T-helper 22 cell (primary cell): ENCODE results near the gene TSPO.
"Not testable (repeated sequence)": the region's sequence is repeated elsewhere in the genome, so short reads cannot be mapped to it uniquely, and the experiment has no call there.

Source experiments
- DNase-seq: peaks from one replicate; pipeline ENCODE4 v3.0.0-alpha.2; 2020; ENCODE audit warnings: low read depth

TSPO gene

DNA sequence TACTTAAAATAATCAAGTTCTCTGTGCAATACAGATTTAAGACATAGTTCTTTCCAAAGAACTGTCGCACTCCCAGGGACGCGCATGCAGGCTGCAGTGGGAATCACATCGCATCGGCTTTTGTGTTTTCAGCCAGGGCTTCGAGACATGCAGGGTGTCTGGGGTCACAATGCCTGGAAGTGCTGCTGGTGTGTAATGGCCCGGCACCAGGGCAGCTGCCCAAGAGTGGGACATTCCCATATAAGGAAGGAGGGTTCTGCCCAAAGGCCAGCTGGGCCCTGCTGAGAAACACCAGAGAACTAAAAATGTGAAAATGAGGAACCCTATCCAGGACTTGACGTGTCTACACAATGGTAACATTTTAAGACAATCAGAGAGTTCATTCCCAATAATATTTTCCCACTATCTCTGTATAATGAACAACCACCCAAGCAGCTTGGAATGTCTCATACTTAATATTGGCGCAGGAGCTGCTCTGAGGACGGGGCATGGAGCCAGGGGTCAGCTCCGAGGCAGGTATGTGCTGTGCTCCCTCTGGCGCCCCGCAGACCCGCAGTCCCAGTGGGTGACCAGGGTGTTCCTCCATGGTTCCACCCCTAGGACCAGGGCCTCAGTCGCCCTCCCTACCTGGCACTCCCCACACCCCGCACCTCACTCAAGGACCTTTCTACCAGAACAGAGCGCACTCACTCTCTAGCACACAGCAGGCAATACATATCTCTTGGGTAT lies 19.4 kb upstream of the TSPO start:
- DNase-seq: no peak

DNA sequence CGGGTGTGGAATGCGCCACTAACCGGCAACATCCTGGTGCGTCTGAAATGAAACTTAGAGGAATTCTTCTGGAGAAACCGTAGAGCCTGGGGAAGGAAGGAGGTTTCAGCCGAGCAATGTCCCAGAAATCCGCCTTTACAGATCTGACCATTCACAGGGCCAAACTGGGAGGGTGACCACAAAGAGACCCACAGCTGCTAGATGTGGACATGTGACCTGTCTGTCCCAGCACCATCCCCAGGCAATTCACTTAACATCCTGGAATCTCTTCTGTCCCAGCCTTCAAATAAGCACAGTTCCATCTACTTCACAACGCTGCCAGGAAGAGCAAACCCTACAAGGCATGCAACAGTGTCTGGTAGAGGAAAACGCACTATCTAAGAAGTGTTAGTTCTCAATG lies 18.0 kb upstream of the TSPO start:
- no peak for DNase-seq

DNA sequence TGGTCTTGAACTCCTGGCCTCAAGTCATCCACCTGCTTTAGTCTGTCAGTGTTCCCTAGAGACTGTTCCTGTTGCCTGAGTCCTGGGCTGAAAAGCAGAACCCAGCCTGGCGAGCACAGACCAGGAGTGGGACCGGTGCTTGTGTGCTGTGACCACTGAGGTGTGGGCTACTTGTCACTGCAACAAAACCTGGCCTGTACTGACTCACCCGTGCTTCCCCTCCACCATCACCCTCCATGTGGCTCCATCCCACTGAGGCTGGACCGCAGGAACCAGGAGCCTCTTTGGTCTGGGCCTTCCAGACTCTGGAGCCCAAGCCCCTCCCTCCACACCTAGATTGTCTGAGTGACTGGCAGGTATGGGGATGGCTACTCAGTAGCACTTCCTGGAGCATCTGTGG lies 16.8 kb upstream of the TSPO start:
- DNase-seq: no peak

DNA sequence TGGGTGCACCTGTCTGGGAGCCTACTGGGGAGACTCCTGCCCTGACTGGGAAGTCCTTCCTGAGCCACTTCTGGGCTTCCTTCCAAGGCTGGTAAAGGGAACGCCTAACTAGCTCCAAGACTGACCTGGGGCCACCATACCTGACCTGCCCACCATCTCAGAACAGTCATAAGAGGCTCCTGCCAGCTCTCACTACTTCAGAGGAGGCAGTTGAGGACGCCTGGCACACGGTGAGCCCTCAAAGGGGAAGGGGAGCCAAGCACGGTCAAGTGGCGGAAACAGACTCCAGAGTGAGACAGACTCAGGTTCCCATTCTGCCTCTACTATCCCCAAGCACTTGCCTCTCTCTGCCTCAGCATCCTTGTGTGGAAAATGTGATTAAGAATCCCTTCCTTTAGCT lies 15.8 kb upstream of the TSPO start:
- no peak for DNase-seq

DNA sequence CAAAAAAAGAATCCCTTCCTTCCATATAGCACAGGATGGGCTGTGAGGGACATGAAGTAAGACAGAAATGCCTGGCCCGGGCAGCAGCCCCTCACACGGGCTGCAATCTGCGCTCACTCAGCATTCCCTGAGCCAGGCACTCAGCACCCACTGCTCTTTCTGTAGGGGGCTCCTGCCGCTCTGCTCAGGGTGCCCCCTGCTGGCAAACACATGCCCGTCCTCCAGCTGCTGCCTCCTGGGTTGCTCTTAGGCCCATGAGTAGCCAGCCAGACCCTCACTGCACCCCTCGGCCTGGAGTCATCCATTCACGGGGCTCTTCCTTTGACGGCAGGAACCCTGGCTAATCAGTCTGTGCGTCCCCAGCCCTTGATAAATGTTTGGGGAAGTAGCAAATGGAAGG lies 15.1 kb upstream of the TSPO start:
- no peak for DNase-seq

DNA sequence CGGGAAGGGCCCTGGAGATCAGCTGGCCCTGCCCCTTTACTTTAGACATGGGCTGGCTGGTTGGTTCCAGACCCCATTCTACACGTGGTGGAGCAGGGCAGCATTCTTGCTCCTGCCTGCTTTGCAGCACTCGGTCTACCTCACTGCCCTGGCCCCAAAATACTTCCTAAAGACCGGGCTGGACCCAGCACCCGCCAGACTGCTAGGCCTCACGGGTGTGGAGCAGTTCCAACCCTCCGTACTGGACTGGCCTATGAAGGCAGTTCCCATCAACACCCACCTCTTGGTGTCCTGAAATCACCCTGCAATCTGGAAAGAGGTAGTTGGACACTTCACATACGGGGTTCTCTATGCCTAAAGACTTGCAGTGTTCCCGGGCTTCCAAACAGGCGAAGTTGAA lies 14.6 kb upstream of the TSPO start:
- DNase-seq: no peak

DNA sequence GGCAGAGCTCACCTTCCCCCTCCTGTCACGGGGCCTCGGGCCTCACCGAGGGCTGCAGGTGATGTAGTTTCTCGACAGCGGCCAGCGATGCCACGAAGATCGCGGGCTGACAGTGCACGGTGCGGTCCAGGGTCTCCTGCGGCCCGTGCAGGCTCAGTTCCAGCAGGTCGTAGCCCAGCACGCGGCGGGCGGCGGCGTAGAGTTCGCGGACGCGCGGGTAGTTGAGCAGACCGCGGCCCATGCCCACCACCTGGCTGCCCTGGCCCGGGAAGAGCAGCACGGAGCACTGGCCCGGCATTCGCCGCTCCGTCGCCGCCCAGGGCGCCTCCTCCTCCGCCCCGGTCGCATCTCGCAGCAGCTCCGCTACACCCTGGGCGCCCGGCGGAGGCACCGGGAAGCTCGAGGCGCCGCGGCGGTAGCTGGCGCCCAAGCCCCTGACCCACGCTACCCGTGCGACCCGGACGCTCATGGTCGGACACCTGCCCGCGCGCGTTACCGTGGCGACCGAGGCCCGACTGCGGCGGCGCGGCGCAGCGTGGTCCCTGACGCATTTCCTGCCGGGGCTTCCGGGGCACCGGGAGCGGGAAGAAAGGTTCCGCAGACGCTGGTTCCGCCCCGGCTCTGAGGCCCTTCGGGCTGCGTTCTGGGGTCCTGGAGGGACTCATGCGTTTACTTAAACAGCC lies 8.3 kb upstream of the TSPO start, which contains the start of gene MCAT:
Gene MCAT (minus strand): TSS at position 519 of the 683 bp plus-strand sequence. CDS start 50 bp downstream, at position 469.
- DNase-seq: peak; percentile 61

DNA sequence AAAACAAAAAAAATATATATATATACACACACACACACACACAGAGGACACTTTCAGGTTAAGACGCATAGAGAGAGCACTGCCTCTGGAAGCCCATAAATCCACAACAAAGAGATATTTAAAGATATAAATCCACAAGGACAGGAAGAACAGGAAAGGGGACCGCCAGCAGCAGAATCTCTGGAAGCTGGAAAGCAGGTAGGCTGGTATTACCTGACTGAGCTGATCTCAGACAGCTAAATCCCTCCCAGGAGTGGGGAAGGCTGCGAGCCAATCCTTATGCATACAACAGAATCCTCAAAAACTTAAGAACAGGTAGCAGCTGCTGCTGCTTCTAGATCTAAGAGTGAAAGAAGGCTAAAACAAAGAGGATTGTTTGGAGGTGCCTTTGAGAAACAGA lies 6.4 kb upstream of the TSPO start:
- DNase-seq: no peak

DNA sequence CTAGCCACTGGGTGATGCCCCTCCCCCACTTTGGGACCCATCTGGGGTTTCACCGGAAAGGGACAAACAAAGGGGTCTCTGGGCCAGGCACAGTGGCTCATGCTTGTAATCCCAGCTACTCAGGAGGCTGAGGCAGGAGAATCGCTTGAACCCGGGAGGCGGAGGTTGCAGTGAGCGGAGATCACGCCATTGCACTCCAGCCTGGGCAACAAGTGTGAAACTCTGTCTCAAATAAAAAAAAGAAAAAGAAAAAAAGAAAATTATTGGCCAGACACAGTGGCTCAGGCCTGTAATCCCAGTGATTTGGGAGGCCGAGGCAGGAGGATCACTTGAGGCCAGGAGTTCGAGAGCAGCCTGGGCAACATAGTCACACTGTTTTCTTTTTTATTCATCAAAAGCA lies 6.0 kb upstream of the TSPO start:
- DNase-seq: not testable (repeated sequence)

DNA sequence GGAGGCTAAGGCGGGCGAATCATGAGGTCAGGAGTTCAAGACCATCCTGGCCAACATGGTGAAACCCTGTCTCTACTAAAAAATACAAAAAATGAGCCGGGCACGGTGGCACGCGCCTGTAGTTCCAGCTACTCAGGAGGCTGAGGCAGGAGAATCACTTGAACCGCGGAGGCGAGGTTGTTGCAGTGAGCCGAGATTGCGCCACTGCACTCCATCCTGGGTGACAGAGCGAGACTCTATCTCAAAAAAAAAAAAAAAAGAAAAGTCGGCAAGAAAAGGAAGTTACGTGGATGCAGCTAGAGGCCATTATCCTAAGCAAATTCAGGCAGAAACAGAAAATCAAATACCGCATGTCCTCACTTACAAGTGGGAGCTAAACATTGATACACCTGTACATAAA lies 5.0 kb upstream of the TSPO start:
- not testable (repeated sequence) for DNase-seq

DNA sequence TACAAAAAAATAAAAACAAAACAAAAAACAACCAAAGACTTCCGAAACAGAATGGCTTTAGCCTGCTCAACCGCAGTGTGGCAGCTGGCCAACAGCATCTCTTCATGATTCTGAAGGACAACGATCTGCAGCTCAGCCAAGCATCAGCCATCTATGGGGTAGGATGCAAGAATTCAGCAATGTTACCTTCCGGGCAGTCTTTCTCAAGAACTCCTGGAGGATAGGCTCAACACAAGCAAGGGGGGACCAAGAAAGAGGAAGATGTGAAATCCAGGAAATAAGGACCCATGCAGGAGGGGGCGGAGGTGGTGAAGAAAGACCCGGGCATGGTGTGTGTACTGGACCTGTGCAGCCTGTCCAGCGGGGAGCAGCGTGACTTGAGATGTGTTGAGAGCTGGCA lies 3.5 kb upstream of the TSPO start:
- DNase-seq: no peak

DNA sequence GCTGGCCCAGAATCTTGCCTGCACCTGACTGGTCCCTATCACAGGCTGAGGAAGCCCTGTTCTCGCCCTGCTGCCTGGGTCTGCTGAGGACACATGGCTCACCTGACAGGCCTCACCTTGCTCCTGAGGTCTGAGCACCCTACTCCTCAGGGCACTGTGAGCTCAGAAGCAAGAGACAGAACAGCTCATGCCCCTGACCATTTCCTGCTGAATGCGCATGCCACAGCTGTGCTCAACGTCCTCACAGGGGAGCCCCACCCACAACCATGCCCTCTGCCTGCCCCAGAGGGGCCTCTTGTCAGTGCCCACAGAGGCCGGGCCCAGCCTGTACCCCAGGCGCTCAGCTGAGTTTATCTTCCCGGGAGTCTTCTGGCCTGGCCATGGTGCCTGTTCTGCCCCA lies 2.8 kb upstream of the TSPO start:
- no peak for DNase-seq

DNA sequence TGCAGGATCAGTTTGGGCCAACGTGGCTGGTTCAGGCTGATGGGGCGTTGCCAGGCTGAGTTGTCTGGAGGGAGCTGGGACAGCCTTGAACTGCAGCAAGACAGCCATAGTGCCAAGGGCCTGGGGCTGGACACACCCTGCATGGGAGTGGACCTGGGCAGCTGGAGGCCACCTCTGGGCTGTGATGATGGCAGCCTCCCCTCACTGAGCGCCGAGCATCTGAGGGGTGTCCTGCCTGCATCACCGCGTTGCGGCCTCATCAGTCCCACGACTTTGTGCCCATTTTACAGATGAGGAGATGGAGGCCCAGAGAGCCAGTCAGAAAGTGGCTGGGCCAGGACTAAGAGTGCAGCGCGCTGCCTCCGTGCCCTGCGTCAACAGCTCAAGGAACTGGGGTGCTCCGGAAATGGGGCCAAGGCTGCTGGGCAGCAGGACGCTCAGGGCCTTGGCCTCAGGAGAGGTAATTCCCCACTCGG lies 590 bp upstream of the TSPO start:
- no peak for DNase-seq

DNA sequence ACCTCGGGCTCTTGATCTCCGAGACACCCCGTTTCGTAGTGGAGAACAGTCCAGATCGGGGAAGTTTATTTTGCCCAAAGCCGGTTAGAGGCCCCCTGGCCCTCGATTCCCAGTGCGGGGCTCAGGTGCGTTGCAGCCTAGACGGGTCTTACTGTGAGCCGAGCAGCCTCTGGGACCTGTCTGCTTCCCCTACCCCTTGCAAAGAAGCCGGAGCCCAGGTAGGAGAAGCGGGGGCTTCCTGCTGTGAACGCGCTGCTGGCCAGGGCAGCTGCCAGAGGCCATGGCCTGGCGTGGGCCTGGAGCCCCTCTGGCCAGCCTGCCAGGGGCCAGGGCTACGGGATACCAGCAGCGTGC lies 621 bp downstream of the TSPO start:
- no peak for DNase-seq

DNA sequence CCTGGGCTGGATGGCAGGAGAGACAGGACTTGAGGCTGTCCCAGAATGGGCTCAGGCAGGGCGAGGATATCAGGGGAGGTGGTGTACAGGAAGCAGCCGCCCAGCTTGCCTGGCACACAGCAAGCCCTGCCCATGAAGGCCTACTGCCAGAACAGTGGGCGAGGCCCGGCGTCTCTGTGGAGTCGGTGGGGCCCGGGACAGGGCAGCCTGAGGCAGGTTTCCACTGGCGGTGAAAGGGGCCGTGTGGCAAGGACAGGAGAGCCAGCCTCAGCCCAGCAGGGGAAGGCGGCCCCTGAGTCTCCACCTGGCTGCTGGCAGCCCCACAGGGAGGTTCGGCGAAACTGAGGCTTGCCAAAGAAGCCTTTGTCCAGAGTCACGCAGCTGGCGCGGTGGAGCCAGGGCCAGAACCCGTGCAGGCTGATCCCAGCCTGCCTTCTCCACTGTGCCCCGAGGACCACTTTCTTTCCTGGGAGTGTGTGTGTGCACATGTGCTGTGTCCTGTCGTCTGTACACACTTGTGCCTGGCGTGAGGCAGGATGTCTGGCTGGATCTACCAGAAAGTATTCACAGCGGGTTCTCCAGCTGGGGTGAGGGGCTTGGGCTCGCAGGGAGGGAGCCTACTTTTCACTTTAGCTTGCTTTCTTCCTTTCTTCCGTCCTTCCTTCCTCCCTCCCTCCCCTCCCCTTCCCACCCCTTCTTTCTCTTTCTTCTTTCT lies 1.2 kb downstream of the TSPO start:
- peak; percentile 35 for DNase-seq

DNA sequence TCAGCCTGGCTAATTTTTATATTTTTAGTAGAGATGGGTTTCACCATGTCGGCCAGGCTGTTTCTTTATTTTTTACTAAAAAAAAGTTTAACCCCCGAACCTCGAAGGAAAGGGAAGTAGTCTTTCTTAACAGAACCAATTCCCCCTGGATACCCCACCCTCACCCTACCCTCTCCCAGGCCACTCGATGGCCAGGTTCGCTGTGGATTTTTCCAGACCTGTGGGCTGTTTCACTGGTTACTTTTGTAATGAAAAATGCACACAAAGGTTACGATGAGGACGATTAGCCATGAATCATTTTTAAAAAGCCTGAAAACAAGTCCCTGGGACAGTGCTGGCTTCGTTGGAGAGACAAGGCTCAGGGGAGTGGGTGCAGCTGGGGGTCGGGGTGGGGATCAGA lies 2.5 kb downstream of the TSPO start:
- no peak for DNase-seq

DNA sequence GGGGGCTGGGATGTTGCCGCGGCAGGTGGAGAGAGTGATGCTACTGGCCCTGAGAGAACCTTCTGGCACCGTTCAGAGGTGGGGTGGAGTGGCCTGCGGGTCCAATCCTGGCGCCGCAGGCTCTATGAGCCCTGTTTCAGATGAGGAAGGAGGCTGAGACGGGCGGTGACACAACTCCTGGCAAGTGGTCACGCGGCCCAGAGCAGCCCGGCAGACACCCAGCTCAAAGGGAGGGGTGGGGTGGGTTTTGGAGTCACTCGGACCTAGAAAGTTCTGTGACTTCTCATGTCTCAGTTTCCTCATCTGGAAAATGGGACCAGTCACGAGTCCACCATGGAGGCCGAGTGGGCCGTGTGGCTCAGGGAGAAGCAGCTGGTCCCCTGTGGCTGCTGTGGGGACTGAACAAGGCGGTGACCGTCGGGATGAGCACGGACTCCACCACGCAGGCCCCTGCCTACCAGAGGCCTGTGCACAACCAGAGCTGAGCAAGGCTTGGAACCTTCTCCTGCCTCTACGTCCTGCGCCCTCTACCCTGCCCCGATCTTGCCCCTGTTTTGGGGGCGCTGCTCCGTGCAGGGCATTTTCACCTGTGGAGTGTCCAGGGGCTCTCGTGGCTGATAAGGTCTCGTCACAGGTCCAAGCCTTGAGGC lies 3.7 kb downstream of the TSPO start:
- no peak for DNase-seq

DNA sequence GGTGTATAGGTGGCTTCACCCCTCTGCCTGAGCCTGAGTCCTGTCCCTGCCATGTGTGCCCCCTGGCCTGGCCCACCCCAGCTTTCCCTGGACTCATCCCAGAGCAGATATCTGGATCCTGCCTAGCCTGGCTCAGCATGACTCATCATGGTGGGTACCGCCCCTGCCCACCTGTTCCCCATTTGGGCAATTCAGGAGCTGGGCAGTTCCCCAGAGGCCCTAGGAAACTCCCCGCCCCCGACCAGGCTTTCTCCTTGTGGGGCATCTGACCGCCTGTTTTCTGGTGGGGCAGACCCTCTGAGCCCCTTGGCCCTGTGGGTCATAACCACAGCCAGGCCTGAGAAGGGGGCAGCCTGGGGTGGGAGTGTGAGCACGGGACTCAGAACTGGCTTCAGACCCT lies 4.4 kb downstream of the TSPO start:
- DNase-seq: no peak

DNA sequence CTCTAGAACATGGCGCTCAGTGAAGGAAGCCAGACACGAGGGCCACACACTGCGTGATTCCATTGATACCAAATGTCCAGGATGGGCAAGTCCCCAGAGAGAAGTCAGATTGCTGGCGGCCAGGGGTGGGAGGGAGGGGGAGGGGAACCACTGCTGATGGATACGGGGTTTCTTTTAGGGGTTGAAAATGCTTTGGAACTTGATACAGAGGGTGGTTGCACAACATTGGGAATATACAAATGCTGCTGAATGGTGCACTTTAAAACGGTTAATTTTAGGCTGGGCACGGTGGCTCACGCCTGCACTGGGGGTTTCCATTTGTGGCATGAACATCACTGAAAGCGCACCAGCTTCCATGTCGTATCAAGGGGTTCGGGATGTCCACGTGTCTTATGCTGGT lies 5.1 kb downstream of the TSPO start:
- no peak for DNase-seq

DNA sequence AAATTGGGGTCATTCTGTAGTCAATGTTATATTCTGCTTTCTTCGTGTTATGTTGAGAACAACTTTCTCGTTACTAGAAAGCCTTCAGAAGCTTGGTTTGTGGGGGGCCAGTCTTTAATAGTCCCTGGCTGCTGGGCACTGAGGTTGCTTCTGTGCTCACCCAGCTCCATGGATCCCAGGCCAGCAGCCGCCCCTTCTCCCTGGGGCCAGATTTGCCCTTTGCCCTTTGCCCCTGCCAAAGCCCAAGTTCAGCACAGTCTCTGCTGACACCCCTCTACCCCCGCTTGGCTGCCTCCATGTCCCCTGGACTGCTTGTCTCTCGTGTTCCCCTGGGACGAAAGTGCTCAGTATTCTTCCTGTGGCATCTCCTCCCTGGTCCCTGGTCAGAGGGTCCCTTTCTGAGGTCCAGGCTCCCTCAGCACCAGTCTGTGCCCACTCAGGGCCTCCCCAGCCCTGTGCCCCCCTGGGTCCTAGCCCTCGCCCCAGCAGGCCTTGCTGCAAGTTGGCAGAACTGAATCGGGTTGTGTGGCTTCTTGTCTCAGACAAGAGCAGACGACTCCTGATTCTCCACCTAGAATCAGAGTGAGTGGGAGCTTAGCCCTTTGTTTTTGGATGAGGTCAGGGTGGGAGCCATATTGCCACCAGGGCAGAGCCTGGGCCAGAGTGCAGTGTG lies 6.7 kb downstream of the TSPO start:
- no peak for DNase-seq

DNA sequence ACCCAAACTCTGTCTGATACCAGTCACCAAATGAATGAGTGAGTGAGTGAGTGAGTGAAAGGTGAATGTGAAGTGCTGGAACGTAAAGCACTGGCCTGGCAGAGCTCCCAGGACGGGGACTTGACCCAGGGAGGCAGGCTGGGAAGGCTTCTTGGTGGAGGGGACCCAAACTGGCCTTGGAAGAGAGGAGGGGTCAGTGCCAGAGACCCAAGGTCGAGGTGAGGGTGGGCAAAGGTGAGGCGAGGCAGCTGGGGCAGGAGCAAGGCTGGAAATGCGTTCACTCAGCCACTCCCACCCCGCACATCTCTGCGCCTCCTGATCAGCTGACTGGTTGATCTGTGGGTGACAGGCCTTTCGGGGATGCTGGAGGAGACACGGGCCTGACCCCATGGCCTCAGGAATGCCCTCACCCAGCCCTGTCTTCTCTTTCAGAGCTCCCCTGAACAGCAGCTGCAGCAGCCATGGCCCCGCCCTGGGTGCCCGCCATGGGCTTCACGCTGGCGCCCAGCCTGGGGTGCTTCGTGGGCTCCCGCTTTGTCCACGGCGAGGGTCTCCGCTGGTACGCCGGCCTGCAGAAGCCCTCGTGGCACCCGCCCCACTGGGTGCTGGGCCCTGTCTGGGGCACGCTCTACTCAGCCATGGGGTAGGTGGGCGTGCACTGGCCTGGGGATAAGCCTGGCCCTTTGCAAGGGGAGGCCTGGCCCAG lies 7.6 kb downstream of the TSPO start:
- DNase-seq: no peak
